Measurements from ENCODE around the gene PLA1A. TPM values are rescaled to one million over a fixed set of nuclear protein-coding genes. Genes with fewer than 3 reads are reported as not detected.
A peak's percentile ranks its signal among the peaks of the same experiment; 100 is the strongest.

The PLA1A gene
- total RNA-seq, 1 donor from 2014 or later = 0.52 TPM

DNA sequence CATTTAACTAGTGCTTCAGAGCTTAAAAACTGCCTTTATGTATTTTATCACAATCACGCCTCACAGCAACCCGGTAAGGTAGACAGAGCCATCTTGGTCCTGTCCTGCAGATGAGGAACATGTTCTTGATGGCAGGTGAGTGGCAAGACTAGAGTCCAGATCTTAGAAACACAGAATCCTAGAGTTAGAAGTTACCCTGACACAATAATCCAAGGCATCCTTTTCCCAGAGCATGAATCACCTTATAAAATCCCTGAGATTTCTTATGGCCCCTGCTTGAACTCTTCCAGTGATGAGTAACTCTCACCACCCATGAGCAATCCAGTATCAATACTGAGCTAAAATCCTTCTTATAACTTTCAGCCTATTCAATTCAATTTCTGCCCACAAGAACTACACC is 45.8 kb downstream of the PLA1A start:
- DNase-seq (ENCODE audit: low read depth) = peak; percentile 76
- H3K4me3 ChIP-seq (ENCODE audit: low read depth, low read length) = no peak overlapping the region

DNA sequence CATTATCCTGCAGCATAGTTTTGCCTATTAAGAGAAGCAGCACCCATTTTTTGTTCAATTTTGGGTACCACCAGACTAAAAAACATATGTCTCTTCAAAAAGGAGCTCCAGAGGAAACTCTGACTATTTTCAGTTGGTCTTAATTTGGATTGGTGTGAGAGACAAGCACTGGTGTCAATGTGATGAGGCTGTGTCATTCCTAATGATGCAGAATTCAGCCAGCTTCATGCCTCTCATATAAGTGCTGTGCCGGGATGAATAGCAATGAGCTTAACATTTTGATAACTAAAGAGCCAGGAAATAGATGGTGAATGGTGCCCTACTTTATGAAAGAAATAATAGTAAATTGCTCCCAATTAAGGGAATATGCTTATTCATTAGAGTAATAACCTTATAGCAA is 46.8 kb downstream of the PLA1A start:
- DNase-seq (ENCODE audit: low read depth) = no peak
- TF ChIP-seq CTCF (conservative IDR thresholded peaks at IDR 0.05; ENCODE audit: low read depth, low read length) = no peak
- H3K4me3 ChIP-seq (ENCODE audit: low read depth, low read length) = no peak overlapping the region

More for the DNA sequence above, 45.8 kb downstream of the PLA1A start:
- no peak for TF ChIP-seq CTCF (conservative IDR thresholded peaks at IDR 0.05; ENCODE audit: low read depth, low read length)

GRCh38 chr3:119645813-119646212 is 48.1 kb downstream of the PLA1A start:
- TF ChIP-seq CTCF (conservative IDR thresholded peaks at IDR 0.05; ENCODE audit: low read depth, low read length) = no peak
- no peak for DNase-seq (ENCODE audit: low read depth)
- no peak overlapping the region for H3K4me3 ChIP-seq (ENCODE audit: low read depth, low read length)

DNA sequence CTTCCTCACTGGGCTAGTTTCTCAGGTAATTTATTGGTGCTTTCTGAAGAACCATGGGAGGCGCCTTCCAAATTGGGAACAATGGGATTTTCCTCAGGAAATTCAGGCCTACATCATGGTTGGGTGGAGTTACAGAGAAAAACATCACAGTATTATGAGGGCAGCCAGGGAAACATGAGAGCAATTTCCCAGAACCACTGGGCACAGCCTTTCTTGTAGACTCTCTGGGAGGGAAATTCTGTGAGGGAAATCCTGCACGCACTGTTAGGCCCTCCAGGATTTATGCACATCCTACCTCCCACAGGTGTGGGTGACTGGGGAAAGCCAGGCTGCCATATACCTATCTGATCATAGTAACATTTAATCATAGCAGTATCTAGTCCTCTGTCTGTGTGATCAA is 49.5 kb downstream of the PLA1A start:
- no peak for DNase-seq (ENCODE audit: low read depth)

DNA sequence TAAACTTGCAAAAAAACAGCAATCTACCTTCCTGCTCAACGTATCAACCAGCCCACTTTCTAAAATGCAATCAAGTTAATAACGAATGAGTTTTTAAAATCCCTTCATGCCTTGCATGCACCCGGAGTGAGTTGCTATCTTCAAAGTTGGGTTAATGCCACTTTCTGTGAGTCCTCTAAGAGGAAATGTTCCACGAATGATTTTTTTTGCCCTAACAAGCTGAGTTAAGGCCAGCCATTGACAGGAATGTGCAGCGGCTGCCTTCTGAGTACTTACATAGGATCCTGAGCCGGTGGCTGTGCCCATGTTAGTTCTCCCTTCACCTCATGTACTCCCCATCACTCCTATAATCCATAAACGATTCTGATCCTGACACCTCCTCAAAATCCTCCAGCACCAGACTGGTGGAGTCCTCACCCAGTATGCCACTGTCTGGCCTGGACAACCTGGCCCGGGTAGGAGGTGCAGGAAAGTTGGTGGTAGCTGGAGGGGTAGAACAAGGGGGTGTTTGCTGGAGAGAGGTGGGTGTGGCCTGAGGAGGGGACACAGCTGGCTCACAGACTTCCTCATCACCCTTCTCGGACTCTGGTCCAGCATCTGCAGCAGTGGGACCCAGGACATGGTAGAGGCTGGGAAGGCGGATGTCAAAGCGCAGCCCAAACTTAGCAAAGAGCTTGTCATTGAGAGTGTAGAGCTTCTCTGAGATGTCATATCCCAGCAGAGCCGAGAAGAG is 50.3 kb downstream of the PLA1A start:
- no peak for DNase-seq (ENCODE audit: low read depth)
- TF ChIP-seq CTCF (conservative IDR thresholded peaks at IDR 0.05; ENCODE audit: low read depth, low read length) = no peak
- H3K4me3 ChIP-seq (ENCODE audit: low read depth, low read length) = no peak overlapping the region

More for the DNA sequence above, 49.5 kb downstream of the PLA1A start:
- no peak for TF ChIP-seq CTCF (conservative IDR thresholded peaks at IDR 0.05; ENCODE audit: low read depth, low read length)
- no peak overlapping the region for H3K4me3 ChIP-seq (ENCODE audit: low read depth, low read length)

DNA sequence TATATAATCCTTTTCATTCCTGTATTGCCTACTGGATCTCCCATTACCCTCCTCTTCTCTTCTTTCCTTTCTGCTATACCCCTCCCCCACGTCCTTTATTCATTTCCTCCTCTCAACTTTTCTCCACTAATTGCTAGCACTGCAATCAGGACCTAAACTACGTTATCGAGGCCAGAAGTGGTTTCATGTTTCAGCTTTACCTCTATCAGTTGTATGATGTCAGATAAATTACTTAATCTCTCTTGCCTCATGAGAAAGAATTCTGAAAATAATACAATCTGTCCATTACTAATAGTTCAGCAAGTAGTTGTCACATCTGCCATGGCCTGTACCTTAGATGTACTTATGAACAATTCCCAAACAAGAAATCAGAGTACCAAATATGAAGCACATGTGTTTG is 52.1 kb downstream of the PLA1A start:
- DNase-seq (ENCODE audit: low read depth) = no peak
- TF ChIP-seq CTCF (conservative IDR thresholded peaks at IDR 0.05; ENCODE audit: low read depth, low read length) = no peak
- H3K4me3 ChIP-seq (ENCODE audit: low read depth, low read length) = no peak overlapping the region
